Tibial nerve (tissue), 4 donors: ENCODE data around the gene CREB3. TPM values are rescaled to one million over a fixed set of nuclear protein-coding genes. Genes with fewer than 3 reads are reported as not detected.

Experiments
- DNase-seq, 2 donors: peaks; one replicate each; pipeline ENCODE4 v3.0.0-alpha.2; 2019; ENCODE audit warnings: low spot score in 2 of 2
- H3K27ac ChIP-seq, 4 donors: fragments of 200-600 bp; sonication (generic) in 3 of 4; one replicate each; pipeline ENCODE4 v1.5.1; 2017 to 2019; ENCODE audit warnings: mild to moderate bottlenecking in 1 of 4
- H3K27me3 ChIP-seq, 2 donors: fragments of 200-600 bp; sonication (generic) in 1 of 2; one replicate each; pipeline versions ENCODE4 v1.5.1 to v1.6.0; 2017 to 2019
- H3K36me3 ChIP-seq, 3 donors: fragments of 200-600 bp; sonication (generic); one replicate each; pipeline ENCODE4 v1.5.1; 2018 to 2019
- H3K4me1 ChIP-seq, 4 donors: fragments of 200-600 bp; sonication (generic) in 3 of 4; one replicate each; pipeline ENCODE4 v1.5.1; 2017 to 2019
- H3K4me3 ChIP-seq, 4 donors: fragments of 200-600 bp; sonication (generic) in 3 of 4; one replicate each; pipeline ENCODE4 v1.5.1; 2017 to 2019; ENCODE audit warnings: mild to moderate bottlenecking in 1 of 4, moderate library complexity in 1 of 4
- H3K9me3 ChIP-seq, 4 donors: fragments of 200-600 bp; sonication (generic) in 3 of 4; one replicate each; pipeline ENCODE4 v1.5.1; 2017 to 2019
- EP300 ChIP-seq, 2 donors: sonication (generic); formaldehyde crosslinking; IDR thresholded peaks; one replicate each; pipeline ENCODE4 v1.6.1; 2017; ENCODE audit warnings: antibody characterized with exemption in 2 of 2, mild to moderate bottlenecking in 1 of 2
- POLR2A ChIP-seq, 2 donors: fragments of 450-650 bp; IDR thresholded peaks; one replicate each; pipeline ENCODE4 v1.6.1; 2017; ENCODE audit warnings: antibody characterized with exemption in 2 of 2, mild to moderate bottlenecking in 2 of 2, moderate library complexity in 2 of 2
- WGBS, 2 donors: methylation state at CpG; one replicate each; pipeline ENCODE4 v1.1.5; 2018; 5-methylcytosine and 5-hydroxymethylcytosine counted together
- total RNA-seq, 4 donors: library from RNA; depleted of rRNA; stranded (reverse); fragments of >200 nt; gene quantifications; one replicate each; pipeline ENCODE4 v1.1.0, GENCODE V29; 2016
- TF ChIP-seq, protein P1 (sequence below), 5 experiments: fragments of 200-600 bp in 3 of 5; fragments of 450-650 bp in 2 of 5; sonication (generic) in 3 of 5; IDR thresholded peaks; one replicate each; pipeline ENCODE4 v1.5.1; 2016 to 2019; ENCODE audit warnings: antibody characterized with exemption in 5 of 5, mild to moderate bottlenecking in 3 of 5, moderate library complexity in 2 of 5

The CREB3 gene
- total RNA-seq, 4 donors from 2014 or later = 41.6 to 70.1 (median 53.5) TPM

DNA sequence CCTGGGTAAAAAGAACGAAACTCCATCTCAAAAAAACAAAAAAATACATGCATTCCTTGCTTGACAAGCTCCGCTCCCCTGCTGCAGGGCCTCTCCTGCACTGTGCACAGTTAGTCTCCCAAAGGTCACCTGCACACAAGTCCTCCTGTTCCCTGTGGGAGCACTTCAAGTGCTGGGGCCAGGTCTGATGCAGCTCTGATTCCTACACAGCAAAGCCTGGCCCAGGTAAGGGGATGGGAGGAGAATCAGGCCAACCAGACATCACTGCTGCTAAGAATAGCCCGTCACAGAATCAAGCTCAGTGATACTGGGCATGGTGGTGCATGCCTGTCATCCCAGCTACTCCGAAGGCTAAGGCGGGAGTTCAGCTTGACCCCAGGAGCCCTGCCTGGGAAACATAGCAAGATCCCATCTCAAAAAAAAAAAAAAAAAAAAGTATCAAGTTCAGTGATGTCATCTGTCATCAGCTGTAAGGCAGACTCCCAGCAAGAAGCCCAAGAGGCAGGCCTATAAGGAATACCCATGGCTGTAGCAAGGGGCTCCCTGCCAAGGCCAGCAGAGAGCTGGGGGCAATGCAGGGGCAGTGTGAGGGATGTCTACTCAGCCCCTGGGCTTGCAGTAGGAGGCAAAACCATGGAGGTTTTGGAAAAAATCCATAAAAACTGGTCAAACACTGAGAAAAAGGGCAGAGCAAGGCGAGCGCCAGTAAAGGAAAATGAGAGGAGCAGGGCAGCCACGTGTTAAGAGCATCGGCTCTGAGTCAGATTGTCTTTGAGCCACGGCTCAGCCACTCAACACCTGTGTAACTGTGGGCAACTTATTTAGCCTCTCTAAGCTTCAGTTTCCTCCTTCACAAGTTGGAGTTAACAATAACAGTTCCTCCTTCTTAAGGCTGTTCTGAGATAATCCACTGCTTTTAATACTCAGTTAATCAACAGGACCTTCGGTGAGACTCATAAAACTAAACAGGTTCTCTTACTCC lies 46.0 kb upstream of the CREB3 start:
- DNase-seq = no peak
- WGBS, 2 donors = 50 to 64% methylated on average over 11 of the region's 11 CpGs
- no peaks in the 10 kb centered on the region for H3K27me3 ChIP-seq
- peaks cover 0 to 64% (median 9%) of the 10 kb centered on the region in 4 donors for H3K4me1 ChIP-seq
- H3K36me3 ChIP-seq = peaks cover 0 to 47% (median 0%) of the 10 kb centered on the region in 3 donors
- H3K4me3 ChIP-seq = peak overlapping the region in 1 of 4 donors; percentile 82
- no peaks in the 10 kb centered on the region for H3K9me3 ChIP-seq
- peak overlapping the region in 2 of 4 donors; percentile 58 to 96 for H3K27ac ChIP-seq
- no peak for TF ChIP-seq EP300 (IDR thresholded peaks at IDR 0.05)

DNA sequence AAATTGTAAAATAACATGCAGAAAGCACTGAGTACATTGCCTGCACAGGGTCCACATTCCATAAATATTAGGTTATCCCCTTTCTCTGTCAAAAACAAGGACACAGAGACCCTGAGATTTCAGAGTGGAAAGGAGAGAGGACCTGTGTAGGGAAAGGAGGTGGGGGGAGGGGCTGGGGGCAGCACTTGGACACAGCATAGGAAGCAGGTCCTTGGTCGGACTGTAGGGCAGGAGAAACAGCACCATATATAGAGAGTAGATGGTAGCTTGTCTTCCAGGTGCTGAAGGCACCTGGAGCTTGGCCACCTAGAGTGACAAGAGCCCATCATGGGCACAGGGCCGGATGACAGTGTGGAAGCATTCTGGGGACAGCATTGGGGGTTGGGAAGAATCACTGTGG lies 45.2 kb upstream of the CREB3 start:
- Histone ChIP-seq H3K27ac (peak overlapping the region in 2 of 4 donors; percentile 58 to 96), H3K27me3 (no peaks in the 10 kb centered on the region), H3K4me3 (peak overlapping the region in 1 of 4 donors; percentile 82), H3K4me1 (peaks cover 0 to 69% (median 9%) of the 10 kb centered on the region in 4 donors), H3K9me3 (no peaks in the 10 kb centered on the region), H3K36me3 (peaks cover 0 to 39% (median 0%) of the 10 kb centered on the region in 3 donors)
- DNase-seq = no peak
- TF ChIP-seq EP300 (IDR thresholded peaks at IDR 0.05) (no peak), POLR2A (IDR thresholded peaks at IDR 0.05) (no peak)
- TF ChIP-seq, protein P1, sequence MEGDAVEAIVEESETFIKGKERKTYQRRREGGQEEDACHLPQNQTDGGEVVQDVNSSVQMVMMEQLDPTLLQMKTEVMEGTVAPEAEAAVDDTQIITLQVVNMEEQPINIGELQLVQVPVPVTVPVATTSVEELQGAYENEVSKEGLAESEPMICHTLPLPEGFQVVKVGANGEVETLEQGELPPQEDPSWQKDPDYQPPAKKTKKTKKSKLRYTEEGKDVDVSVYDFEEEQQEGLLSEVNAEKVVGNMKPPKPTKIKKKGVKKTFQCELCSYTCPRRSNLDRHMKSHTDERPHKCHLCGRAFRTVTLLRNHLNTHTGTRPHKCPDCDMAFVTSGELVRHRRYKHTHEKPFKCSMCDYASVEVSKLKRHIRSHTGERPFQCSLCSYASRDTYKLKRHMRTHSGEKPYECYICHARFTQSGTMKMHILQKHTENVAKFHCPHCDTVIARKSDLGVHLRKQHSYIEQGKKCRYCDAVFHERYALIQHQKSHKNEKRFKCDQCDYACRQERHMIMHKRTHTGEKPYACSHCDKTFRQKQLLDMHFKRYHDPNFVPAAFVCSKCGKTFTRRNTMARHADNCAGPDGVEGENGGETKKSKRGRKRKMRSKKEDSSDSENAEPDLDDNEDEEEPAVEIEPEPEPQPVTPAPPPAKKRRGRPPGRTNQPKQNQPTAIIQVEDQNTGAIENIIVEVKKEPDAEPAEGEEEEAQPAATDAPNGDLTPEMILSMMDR (IDR thresholded peaks at IDR 0.05) = no peak
- WGBS, 2 donors = 63 to 70% methylated on average over 2 of the region's 2 CpGs

DNA sequence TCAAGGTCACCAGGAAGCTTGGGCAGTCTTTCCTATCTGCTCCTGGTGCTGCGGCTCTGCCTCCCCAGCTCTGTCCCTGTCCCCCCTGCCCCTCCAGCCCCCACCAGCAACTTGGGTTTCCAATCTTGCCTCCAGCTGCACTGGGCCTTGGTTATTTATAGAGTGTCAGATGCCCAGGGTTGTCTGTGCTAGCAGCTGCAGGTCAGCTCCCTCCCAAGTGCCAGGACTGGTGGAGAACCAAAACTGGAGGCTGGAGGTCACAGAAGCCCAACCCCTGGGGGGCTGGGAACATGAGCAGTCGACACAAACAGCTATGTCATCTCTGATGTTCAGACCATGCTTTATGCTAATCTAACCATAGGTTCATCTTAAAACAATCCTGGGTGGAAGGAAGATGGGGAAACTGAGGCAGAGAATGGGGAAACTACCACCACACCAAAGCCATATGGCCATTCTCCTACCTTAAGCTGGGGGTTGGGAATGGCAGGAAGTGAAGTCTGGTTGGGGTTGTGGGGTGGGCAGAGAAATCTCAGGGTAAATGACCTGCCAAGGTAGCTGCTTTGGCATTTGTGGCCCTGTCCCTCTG lies 44.4 kb upstream of the CREB3 start:
- DNase-seq = no peak
- no peaks in the 10 kb centered on the region for H3K9me3 ChIP-seq
- H3K4me3 ChIP-seq = peak overlapping the region in 2 of 4 donors; percentile 68 to 82
- peaks cover 0 to 32% (median 0%) of the 10 kb centered on the region in 3 donors for H3K36me3 ChIP-seq
- no peak for TF ChIP-seq EP300 (IDR thresholded peaks at IDR 0.05)
- no peak for TF ChIP-seq POLR2A (IDR thresholded peaks at IDR 0.05)
- TF ChIP-seq, protein P1 (IDR thresholded peaks at IDR 0.05) = no peak
- no peaks in the 10 kb centered on the region for H3K27me3 ChIP-seq
- 61 to 68% methylated on average over 2 of the region's 2 CpGs for WGBS, 2 donors
- H3K27ac ChIP-seq = peak overlapping the region in 3 of 4 donors; percentile 94 to 97 (median 96)
- H3K4me1 ChIP-seq = peaks cover 0 to 69% (median 9%) of the 10 kb centered on the region in 4 donors

DNA sequence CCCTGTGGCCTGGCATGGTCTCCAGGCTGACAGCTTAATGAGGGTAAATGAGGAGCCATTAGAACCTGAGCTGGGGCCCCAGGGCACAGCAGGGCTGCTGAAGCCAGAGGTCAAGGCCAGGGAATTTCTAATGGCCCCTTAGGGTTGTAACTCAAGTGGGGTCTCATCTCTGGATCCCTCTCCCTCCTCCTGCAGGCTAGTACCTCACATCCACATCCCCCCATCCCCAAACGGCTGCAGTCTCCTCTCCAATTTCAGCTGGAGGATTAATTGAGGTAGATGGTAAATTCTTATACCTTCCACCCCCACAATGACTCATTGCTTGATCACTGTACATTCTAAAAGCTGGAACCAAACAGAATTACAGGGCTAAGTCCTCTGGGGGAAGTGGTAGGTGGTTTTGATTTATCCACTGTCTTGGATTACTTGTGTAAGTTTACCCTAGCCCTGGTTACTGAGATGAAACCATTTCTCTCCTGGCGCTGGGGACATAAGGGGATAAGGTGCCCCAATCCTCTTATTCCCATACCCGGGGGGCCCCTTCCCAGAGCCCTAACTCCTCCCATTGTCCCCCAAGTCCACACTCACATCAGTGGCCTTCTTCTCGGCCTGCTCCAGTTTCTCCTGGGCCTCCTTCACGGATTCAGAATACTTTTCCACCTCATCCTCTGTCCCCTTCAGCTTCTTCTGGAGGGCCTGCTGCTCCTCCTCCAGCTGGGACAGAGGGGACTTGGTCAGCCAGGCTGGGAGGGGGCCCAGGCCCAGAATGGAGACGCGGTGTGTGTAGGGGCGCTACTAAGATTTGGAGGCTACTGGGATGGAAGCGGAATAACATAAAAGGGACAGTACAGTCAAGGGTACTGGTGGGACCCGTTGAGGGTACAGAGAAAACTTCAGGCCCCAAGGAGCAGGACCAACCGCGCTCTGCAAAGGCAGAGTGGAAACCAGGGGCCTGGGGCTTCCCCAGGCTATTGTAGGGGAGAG lies 43.6 kb upstream of the CREB3 start:
- peak overlapping the region; percentile 63 to 92 (median 75) for H3K4me3 ChIP-seq
- no peaks in the 10 kb centered on the region for H3K27me3 ChIP-seq
- peak overlapping the region; percentile 93 to 97 (median 95) for H3K27ac ChIP-seq
- DNase-seq = no peak
- no peaks in the 10 kb centered on the region for H3K9me3 ChIP-seq
- TF ChIP-seq EP300 (IDR thresholded peaks at IDR 0.05) = no peak
- no peak for TF ChIP-seq POLR2A (IDR thresholded peaks at IDR 0.05)
- TF ChIP-seq, protein P1 (IDR thresholded peaks at IDR 0.05) = no peak
- peaks cover 0 to 24% (median 0%) of the 10 kb centered on the region in 3 donors for H3K36me3 ChIP-seq
- H3K4me1 ChIP-seq = peaks cover 0 to 69% (median 9%) of the 10 kb centered on the region in 4 donors
- WGBS, 2 donors = 38 to 45% methylated on average over 12 of the region's 12 CpGs
